ENCODE results near the gene SPIRE2.
"Not testable (repeated sequence)": the region's sequence is repeated elsewhere in the genome, so short reads cannot be mapped to it uniquely, and the experiment has no call there.

Gene SPIRE2

DNA sequence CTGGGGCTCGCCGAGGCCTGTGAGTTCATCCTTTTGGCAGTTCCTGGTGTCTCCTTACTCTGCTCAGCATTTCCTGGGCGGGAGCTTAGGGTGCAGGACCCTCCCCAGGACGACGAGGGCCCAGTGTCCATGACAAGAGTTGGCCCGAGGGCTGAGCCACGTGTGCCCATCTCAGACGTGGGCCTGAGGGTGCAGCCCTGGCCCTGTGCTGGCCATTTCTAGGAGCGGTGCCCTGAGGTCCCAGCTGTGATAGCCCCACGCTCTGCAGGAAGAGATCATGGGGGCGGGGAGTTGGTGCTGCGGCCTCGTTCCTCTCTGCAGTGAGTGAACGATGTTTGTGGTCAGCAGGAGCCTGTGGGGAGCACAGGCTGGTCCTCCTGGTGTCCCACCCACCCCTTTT lies 84.4 kb downstream of the SPIRE2 start:
- no peak overlapping the region for H3K4me3 ChIP-seq (ENCODE audit: low read depth, low read length)
- DNase-seq (ENCODE audit: low read depth), result no peak
- TF ChIP-seq, protein P1, sequence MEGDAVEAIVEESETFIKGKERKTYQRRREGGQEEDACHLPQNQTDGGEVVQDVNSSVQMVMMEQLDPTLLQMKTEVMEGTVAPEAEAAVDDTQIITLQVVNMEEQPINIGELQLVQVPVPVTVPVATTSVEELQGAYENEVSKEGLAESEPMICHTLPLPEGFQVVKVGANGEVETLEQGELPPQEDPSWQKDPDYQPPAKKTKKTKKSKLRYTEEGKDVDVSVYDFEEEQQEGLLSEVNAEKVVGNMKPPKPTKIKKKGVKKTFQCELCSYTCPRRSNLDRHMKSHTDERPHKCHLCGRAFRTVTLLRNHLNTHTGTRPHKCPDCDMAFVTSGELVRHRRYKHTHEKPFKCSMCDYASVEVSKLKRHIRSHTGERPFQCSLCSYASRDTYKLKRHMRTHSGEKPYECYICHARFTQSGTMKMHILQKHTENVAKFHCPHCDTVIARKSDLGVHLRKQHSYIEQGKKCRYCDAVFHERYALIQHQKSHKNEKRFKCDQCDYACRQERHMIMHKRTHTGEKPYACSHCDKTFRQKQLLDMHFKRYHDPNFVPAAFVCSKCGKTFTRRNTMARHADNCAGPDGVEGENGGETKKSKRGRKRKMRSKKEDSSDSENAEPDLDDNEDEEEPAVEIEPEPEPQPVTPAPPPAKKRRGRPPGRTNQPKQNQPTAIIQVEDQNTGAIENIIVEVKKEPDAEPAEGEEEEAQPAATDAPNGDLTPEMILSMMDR (IDR thresholded peaks at IDR 0.05; ENCODE audit: low read depth, low read length, missing control alignments), result no peak

GRCh38 chr16:89913408-89914387 lies 85.4 kb downstream of the SPIRE2 start:
- DNase-seq (ENCODE audit: low read depth), result no peak
- H3K4me3 ChIP-seq (ENCODE audit: low read depth, low read length), result no peak overlapping the region
- TF ChIP-seq, protein P1 (IDR thresholded peaks at IDR 0.05; ENCODE audit: low read depth, low read length, missing control alignments), result no peak

GRCh38 chr16:89914642-89915285 lies 86.5 kb downstream of the SPIRE2 start:
- not testable (repeated sequence) for DNase-seq (ENCODE audit: low read depth); H3K4me3 ChIP-seq (ENCODE audit: low read depth, low read length)

- DNase-seq (ENCODE audit: low read depth), result no peak
These were observed 87.3 kb downstream of the SPIRE2 start for GRCh38 chr16:89915303-89916232.

GRCh38 chr16:89917773-89918452 lies 89.6 kb downstream of the SPIRE2 start:
- peak; percentile 52 for DNase-seq (ENCODE audit: low read depth)
- TF ChIP-seq, protein P1 (IDR thresholded peaks at IDR 0.05; ENCODE audit: low read depth, low read length, missing control alignments), result no peak
- H3K4me3 ChIP-seq (ENCODE audit: low read depth, low read length), result peak overlapping the region; percentile 33

More at GRCh38 chr16:89915303-89916232, 87.3 kb downstream of the SPIRE2 start:
- TF ChIP-seq, protein P1 (IDR thresholded peaks at IDR 0.05; ENCODE audit: low read depth, low read length, missing control alignments), result no peak
- H3K4me3 ChIP-seq (ENCODE audit: low read depth, low read length), result no peak overlapping the region

DNA sequence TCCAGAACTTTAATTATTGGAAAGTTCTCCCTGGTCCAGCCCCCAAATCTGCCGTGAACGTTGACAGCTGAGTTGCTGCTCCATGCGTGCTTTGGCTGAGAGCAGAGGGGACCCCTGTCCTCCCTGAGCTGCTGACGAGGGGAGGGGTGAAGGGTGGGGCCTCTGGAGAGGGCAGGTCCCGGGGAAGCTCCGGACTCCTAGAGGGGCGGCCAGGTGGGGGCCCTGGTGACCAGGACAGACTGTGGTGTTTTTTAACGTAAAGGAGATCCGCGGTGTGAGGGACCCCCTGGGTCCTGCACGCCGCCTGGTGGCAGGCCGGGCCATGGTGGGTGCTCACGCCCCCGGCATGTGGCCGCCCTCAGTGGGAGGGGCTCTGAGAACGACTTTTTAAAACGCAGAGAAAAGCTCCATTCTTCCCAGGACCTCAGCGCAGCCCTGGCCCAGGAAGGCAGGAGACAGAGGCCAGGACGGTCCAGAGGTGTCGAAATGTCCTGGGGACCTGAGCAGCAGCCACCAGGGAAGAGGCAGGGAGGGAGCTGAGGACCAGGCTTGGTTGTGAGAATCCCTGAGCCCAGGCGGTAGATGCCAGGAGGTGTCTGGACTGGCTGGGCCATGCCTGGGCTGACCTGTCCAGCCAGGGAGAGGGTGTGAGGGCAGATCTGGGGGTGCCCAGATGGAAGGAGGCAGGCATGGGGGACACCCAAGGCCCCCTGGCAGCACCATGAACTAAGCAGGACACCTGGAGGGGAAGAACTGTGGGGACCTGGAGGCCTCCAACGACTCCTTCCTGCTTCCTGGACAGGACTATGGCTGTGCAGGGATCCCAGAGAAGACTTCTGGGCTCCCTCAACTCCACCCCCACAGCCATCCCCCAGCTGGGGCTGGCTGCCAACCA lies 90.4 kb downstream of the SPIRE2 start, which contains the start of gene MC1R:
TSS of gene MC1R (plus strand) at position 410 of the 895 bp plus-strand sequence. CDS start at position 807, 397 bp downstream.
- peak within 1 kb of the TSS; percentile 33 for H3K4me3 ChIP-seq (ENCODE audit: low read depth, low read length)
- TF ChIP-seq, protein P1 (IDR thresholded peaks at IDR 0.05; ENCODE audit: low read depth, low read length, missing control alignments), result peak; percentile 58
- DNase-seq (ENCODE audit: low read depth), result no peak
